Measurements from ENCODE around the gene ALG13.
"Not testable (repeated sequence)": the region's sequence is repeated elsewhere in the genome, so short reads cannot be mapped to it uniquely, and the experiment has no call there.

The ALG13 gene

GRCh38 chrX:111680988-111681779 is at the start of gene ALG13:
Gene ALG13, plus strand, starts transcription at chrX:111681170. Its CDS starts 49 bp downstream, at chrX:111681219.
- peak; percentile 56 for DNase-seq

DNA sequence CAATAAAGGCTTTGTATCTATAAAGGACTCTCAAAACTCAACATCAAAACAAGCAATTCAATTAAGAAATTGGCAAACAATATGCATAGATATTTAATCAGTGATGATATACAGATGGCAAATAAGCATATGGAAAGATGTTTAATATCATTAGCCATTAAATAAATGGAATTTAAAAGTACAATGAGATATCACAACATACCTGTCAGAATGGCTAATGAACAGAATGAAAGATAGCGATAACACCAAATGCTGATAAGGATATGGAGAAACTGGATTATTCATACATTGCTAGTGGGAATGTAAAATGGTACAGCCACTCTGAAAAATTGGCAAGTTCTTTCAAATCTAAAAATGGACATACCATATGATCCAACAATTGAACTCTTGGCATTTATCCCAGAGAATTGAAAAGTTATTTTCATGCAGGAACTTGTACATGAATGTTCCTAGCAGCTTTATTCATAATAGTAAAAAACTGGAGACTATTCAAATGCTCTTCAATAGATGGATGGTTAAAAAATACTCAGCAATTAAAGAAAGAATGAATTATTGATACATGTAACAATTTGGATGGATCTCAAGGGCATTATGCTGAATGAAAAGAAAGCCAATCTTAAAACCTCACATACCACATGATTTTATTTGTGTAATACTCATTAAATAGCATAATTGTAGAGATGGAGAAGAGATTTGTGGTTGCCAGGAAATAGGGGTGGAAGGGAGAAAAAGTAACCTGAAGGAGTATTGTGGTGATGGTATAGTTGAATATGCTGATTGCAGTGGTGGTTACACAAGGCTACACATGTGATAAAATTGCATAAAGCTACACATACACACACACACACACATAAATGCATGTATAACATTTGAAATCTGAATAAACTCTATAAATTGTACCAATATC is 45.9 kb upstream of the ALG13 start:
- DNase-seq = no peak

- no peak for DNase-seq
Observed at GRCh38 chrX:111641969-111642368, 39.0 kb upstream of the ALG13 start.

- DNase-seq = not testable (repeated sequence)
Observed at GRCh38 chrX:111645165-111645564, 35.8 kb upstream of the ALG13 start.

GRCh38 chrX:111645607-111646006 is 35.4 kb upstream of the ALG13 start:
- no peak for DNase-seq

GRCh38 chrX:111646515-111646914 is 34.5 kb upstream of the ALG13 start:
- no peak for DNase-seq

GRCh38 chrX:111648802-111649201 is 32.2 kb upstream of the ALG13 start:
- DNase-seq = no peak

- no peak for DNase-seq
Observed at GRCh38 chrX:111649638-111650037, 31.3 kb upstream of the ALG13 start.

GRCh38 chrX:111650845-111651244 is 30.1 kb upstream of the ALG13 start:
- no peak for DNase-seq

DNA sequence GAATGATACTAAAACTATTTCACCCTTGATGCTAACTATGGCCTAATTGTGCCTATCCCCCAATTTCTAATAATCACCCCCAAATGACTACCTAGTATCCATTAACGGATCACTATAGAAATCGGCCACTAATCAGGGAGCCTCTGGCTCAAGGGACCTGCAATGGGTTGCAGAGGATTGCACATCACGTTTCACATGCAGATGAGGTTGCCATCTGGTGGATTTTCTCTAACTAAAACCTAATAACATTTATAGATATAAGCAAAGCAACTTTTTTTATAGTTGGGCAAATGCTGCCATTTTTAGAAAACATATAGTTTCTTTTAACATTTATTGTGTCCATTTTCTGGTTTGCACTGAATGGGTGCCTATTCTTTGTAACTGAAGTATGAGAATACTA is 28.3 kb upstream of the ALG13 start:
- no peak for DNase-seq

- DNase-seq = no peak
Observed at GRCh38 chrX:111661241-111661640, 19.7 kb upstream of the ALG13 start.

- no peak for DNase-seq
Observed at GRCh38 chrX:111662292-111662691, 18.7 kb upstream of the ALG13 start.

DNA sequence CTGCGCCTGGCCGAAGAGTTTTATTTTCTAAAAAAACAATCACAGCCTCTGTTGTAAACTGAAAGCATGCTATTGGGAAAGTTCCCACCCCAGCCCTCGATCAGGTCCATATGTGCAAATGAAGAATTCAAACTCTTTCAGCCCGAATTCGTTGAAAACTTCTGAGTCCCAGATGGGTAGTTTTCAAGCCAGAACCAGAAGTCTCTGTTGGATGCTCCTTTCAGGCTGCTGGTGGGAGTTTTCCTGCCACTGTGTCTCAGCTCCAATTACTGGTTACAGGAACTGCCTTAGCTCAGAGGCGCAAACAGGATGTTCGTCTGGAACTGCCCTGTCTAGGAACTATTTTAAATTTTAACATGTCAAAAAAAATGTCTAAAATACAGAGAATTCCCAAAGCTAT is 9.3 kb upstream of the ALG13 start:
- no peak for DNase-seq

- no peak for DNase-seq
Observed at GRCh38 chrX:111687305-111687704, 6.3 kb downstream of the ALG13 start.

DNA sequence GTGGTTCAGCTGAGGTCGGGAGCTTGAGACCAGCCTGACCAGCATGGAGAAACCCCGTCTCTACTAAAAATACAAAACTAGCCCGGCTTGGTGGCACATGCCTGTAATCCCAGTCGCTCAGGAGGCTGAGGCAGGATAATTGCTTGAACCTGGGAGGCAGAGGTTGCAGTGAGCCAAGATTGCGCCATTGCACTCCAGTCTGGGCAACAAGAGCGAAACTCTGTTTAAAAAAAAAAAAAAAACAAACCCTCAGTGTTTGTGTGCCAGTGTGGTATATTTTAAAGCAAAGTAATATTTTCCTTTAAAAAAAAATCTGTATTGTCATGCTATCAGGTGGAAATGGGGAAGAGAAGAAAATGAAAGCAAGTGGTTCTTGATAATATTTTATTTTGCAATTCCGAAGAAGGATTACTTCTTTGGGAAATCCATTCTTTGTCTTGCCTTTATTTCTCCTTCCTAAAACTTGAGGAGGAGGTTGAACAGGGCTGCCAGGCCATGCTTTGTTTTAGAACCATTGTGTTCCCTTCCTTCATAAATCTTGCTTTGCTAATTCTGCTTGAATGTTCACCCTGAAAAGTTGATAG is 14.4 kb downstream of the ALG13 start:
- no peak for DNase-seq

DNA sequence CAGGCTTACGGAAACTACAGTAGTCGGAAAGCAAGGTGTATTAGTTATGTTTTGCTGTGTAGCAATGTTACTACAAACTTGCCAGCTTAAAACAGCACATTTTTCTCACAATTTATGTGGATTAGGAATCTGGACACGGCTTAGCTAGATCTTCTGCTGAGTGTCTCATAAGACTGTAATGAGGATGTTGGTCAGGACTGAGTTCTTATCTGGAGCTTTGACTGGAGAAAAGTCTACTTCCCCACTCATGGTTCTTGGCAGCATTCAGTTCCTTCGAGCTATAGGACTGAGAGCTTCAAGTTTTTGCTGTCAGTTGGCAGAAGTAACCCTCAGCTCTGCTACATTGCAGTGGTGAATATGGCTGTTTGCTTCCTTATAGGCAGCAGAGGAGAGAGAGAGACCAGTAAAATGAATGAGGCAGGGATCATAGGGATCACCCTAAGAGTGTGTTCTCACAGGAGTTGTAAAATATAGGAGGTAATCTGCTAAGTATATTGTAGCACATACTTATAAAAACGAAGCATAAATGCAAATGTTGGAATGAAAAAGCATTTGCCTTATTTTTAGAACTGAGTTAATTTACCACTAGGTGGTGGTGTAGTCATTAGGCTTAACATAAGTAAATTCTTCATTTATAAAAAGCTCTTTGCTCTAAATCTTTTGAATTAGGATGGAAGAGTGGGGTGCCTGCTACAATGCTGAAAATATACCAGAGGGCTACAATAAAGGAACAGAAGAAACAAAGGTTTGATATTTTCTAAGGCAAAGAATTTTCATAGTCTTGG is 38.6 kb downstream of the ALG13 start:
- DNase-seq = no peak

DNA sequence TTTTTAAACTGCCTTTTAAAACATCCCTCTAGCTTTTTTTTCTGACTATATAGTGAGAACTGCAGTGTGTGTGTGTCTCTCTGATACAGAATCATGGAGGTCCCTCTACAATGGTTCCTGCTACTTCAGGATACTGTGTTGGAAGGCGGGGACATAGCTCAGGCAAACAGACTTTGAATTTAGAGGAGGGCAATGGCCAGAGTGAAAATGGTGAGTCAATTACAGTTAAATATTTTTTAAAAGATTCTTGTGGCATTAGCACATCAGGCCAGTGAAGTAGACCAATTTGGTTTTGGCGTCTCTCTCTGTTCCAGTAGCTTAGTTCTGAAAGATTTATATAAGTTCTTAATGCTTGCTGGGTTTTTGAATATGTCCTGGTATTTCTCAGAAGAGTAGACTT is 47.1 kb downstream of the ALG13 start:
- DNase-seq = no peak

GRCh38 chrX:111731351-111731750 is 50.4 kb downstream of the ALG13 start:
- DNase-seq = no peak

DNA sequence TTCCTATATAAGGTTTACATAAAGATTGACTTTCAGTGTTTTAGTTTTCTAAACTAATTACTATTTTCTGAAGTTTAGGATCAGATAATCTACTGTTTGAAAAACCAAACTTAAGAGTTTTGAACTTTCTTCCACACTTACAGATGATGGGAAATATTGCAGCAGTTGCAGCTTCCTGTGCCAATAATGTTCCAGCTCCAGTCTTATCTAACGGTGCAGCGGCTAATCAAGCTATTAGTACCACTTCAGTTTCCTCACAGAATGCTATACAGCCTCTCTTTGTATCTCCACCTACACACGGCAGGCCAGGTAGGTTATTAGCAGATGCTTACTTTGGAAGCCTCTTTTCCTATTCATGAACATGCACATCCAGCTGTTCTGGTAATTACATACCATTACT is 55.6 kb downstream of the ALG13 start:
- no peak for DNase-seq

GRCh38 chrX:111742018-111742417 is 61.0 kb downstream of the ALG13 start:
- no peak for DNase-seq

- no peak for DNase-seq
Observed at GRCh38 chrX:111743316-111743715, 62.3 kb downstream of the ALG13 start.

- DNase-seq = no peak
Observed at GRCh38 chrX:111756486-111756885, 75.5 kb downstream of the ALG13 start.

GRCh38 chrX:111759686-111760085 is 78.7 kb downstream of the ALG13 start:
- no peak for DNase-seq
